EH (cell line): Measurements from ENCODE around the gene IRGQ.
"Not testable (repeated sequence)": the region's sequence is repeated elsewhere in the genome, so short reads cannot be mapped to it uniquely, and the experiment has no call there.

Source experiments
- DNase-seq: peaks from one replicate; pipeline ENCODE4 v3.0.0-alpha.2; 2015; ENCODE audit warnings: low read depth

Gene IRGQ

GRCh38 chr19:43598445-43599240, 2.7 kb upstream of the IRGQ start:
- DNase-seq, result no peak

- no peak for DNase-seq
Measured at GRCh38 chr19:43597876-43598275, 1.9 kb upstream of the IRGQ start.

GRCh38 chr19:43596842-43597461, 1.0 kb upstream of the IRGQ start:
- peak; percentile 24 for DNase-seq

GRCh38 chr19:43595605-43595998, 332 bp downstream of the IRGQ start:
- DNase-seq, result no peak

GRCh38 chr19:43594710-43595604, 977 bp downstream of the IRGQ start:
- peak; percentile 65 for DNase-seq

- no peak for DNase-seq
Measured at GRCh38 chr19:43594081-43594697, 1.7 kb downstream of the IRGQ start.

- DNase-seq, result no peak
Measured at GRCh38 chr19:43592800-43593350, 3.1 kb downstream of the IRGQ start.

- no peak for DNase-seq
Measured at GRCh38 chr19:43591904-43592772, 3.8 kb downstream of the IRGQ start.

- no peak for DNase-seq
Measured at GRCh38 chr19:43589678-43590077, 6.3 kb downstream of the IRGQ start.

- DNase-seq, result no peak
Measured at GRCh38 chr19:43589277-43589676, 6.7 kb downstream of the IRGQ start.

- not testable (repeated sequence) for DNase-seq
Measured at GRCh38 chr19:43587029-43587428, 8.9 kb downstream of the IRGQ start.

- no peak for DNase-seq
Measured at GRCh38 chr19:43586346-43586745, 9.6 kb downstream of the IRGQ start.

- no peak for DNase-seq
Measured at GRCh38 chr19:43584484-43584883, 11.4 kb downstream of the IRGQ start.

- DNase-seq, result no peak
Measured at GRCh38 chr19:43582495-43582894, 13.4 kb downstream of the IRGQ start.

GRCh38 chr19:43581467-43581866, 14.5 kb downstream of the IRGQ start:
- no peak for DNase-seq

- no peak for DNase-seq
Measured at GRCh38 chr19:43578787-43579186, 17.1 kb downstream of the IRGQ start.

GRCh38 chr19:43575955-43576878, 19.7 kb downstream of the IRGQ start:
- no peak for DNase-seq

- peak; percentile 99 for DNase-seq
Measured at GRCh38 chr19:43575156-43575950, 20.6 kb downstream of the IRGQ start, which contains the start of the genes PINLYP and XRCC1. PINLYP (plus strand) TSS chr19:43575801; CDS start chr19:43577192, 1,391 bp downstream. XRCC1 (minus strand) TSS chr19:43575527; CDS start chr19:43575458, 69 bp downstream.
